ENCODE results near the gene DNAJC4.

GRCh38 chr11:64235437-64236161, 5.3 kb downstream of the DNAJC4 start:
- no peak for TF ChIP-seq GATA3 (IDR thresholded peaks at IDR 0.05; ENCODE audit: low read depth, low read length)
- TF ChIP-seq GATA2 (IDR thresholded peaks at IDR 0.05; ENCODE audit: low read depth, low read length): no peak

Measured in SH-SY5Y (cell line).